ENCODE data around the gene BCORL1.

DNA sequence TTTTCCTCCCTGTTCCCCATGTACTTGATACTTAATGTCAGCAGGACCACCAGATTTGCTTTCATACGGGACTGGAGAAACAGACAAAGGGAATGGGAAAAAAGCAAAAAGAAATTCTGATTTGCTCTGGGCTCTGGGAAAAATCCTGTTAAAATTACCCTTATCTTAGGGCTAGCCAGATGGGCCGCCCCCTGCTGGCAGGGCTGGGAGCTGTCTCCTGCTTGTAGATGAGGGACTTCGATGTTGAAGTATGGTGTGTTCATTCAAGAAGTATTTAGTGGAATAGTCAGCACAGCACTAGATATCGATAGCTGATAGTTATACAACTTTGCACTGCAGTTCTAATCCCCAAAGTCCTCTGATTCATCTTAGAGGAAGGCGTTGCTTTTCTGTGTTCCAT lies 45.8 kb downstream of the BCORL1 start:
- TF ChIP-seq, protein P1, sequence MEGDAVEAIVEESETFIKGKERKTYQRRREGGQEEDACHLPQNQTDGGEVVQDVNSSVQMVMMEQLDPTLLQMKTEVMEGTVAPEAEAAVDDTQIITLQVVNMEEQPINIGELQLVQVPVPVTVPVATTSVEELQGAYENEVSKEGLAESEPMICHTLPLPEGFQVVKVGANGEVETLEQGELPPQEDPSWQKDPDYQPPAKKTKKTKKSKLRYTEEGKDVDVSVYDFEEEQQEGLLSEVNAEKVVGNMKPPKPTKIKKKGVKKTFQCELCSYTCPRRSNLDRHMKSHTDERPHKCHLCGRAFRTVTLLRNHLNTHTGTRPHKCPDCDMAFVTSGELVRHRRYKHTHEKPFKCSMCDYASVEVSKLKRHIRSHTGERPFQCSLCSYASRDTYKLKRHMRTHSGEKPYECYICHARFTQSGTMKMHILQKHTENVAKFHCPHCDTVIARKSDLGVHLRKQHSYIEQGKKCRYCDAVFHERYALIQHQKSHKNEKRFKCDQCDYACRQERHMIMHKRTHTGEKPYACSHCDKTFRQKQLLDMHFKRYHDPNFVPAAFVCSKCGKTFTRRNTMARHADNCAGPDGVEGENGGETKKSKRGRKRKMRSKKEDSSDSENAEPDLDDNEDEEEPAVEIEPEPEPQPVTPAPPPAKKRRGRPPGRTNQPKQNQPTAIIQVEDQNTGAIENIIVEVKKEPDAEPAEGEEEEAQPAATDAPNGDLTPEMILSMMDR (IDR thresholded peaks at IDR 0.05; ENCODE audit: low read depth, low read length) = peak; percentile 24
- no peak for TF ChIP-seq POLR2A (IDR thresholded peaks at IDR 0.05; ENCODE audit: extremely low read depth, insufficient read length)

All from NB4 (cell line).